ENCODE results near the gene DPP7.

GRCh38 chr9:137088121-137088520 is 26.4 kb downstream of the DPP7 start:
- TF ChIP-seq, protein P1, sequence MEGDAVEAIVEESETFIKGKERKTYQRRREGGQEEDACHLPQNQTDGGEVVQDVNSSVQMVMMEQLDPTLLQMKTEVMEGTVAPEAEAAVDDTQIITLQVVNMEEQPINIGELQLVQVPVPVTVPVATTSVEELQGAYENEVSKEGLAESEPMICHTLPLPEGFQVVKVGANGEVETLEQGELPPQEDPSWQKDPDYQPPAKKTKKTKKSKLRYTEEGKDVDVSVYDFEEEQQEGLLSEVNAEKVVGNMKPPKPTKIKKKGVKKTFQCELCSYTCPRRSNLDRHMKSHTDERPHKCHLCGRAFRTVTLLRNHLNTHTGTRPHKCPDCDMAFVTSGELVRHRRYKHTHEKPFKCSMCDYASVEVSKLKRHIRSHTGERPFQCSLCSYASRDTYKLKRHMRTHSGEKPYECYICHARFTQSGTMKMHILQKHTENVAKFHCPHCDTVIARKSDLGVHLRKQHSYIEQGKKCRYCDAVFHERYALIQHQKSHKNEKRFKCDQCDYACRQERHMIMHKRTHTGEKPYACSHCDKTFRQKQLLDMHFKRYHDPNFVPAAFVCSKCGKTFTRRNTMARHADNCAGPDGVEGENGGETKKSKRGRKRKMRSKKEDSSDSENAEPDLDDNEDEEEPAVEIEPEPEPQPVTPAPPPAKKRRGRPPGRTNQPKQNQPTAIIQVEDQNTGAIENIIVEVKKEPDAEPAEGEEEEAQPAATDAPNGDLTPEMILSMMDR (IDR thresholded peaks at IDR 0.05), result no peak
- TF ChIP-seq POLR2AphosphoS5 (IDR thresholded peaks at IDR 0.05) (no peak), EP300 (IDR thresholded peaks at IDR 0.05) (no peak), POLR2A (IDR thresholded peaks at IDR 0.05) (no peak)

Data from suprapubic skin (tissue), 4 donors.